GM23338 (cell line): Measurements from ENCODE around the gene CYBA. TPM values are rescaled to one million over a fixed set of nuclear protein-coding genes. Genes with fewer than 3 reads are reported as not detected.

Source experiments
- ATAC-seq: fragments of 200-7000 bp; cut with Tn5 transposase; 3 replicates; pipeline ENCODE4 v1.9.1; 2020
- DNase-seq: peaks from one replicate; pipeline ENCODE4 v3.0.0-alpha.2; 2015; ENCODE audit warnings: low spot score
- H2AFZ ChIP-seq: fragments of 200-600 bp; sonication (generic); 2 replicates; pipeline ENCODE4 v1.8.0; 2016; ENCODE audit warnings: antibody characterized with exemption, mild to moderate bottlenecking, moderate library complexity
- H3F3A ChIP-seq: fragments of 200-600 bp; sonication (generic); replicated peaks from 2 replicates; pipeline ENCODE4 v1.8.0; 2017; ENCODE audit warnings: antibody characterized with exemption, mixed run types, low read depth
- H3K27ac ChIP-seq: fragments of 200-600 bp; sonication (generic); 2 replicates; pipeline ENCODE4 v1.6.1; 2016; ENCODE audit warnings: low read depth
- H3K27me3 ChIP-seq: fragments of 200-600 bp; sonication (generic); 2 replicates; pipeline ENCODE4 v1.8.0; 2016; ENCODE audit warnings: mild to moderate bottlenecking, mixed run types, moderate library complexity; ENCODE audit not compliant: insufficient read depth
- H3K36me3 ChIP-seq: fragments of 200-600 bp; sonication (generic); 2 replicates; pipeline ENCODE4 v1.8.0; 2016; ENCODE audit warnings: mild to moderate bottlenecking; ENCODE audit not compliant: insufficient read depth
- H3K4me1 ChIP-seq: fragments of 200-600 bp; sonication (generic); 2 replicates; pipeline ENCODE4 v1.8.0; 2016; ENCODE audit warnings: mild to moderate bottlenecking, moderate library complexity; ENCODE audit not compliant: insufficient read depth
- H3K4me2 ChIP-seq: fragments of 200-600 bp; sonication (generic); 2 replicates; pipeline ENCODE4 v1.7.1; 2017; ENCODE audit warnings: mixed run types
- H3K4me3 ChIP-seq: fragments of 200-600 bp; sonication (generic); 2 replicates; pipeline ENCODE4 v1.6.1; 2016; ENCODE audit warnings: mixed run types
- H3K79me2 ChIP-seq: fragments of 200-600 bp; sonication (generic); replicated peaks from 2 replicates; pipeline ENCODE4 v1.8.0; 2017; ENCODE audit warnings: mild to moderate bottlenecking; ENCODE audit not compliant: insufficient read depth
- H3K9me2 ChIP-seq: fragments of 200-600 bp; sonication (generic); 2 replicates; pipeline ENCODE4 v1.8.0; 2017; ENCODE audit not compliant: insufficient read depth
- H4K20me1 ChIP-seq: fragments of 200-600 bp; sonication (generic); replicated peaks from 2 replicates; pipeline ENCODE4 v1.8.0; 2017; ENCODE audit warnings: mild to moderate bottlenecking; ENCODE audit not compliant: insufficient read depth
- H3K27ac Mint-ChIP-seq: 2 replicates; pipeline ENCODE4 v1.8.0; 2020; ENCODE audit warnings: inconsistent platforms, mild to moderate bottlenecking, moderate library complexity, mixed read lengths
- H3K27me3 Mint-ChIP-seq: 3 replicates; pipeline ENCODE4 v1.8.0; 2022; ENCODE audit warnings: low read depth, mild to moderate bottlenecking, moderate library complexity, mixed read lengths, inconsistent platforms; ENCODE audit not compliant: insufficient read depth, poor library complexity
- H3K36me3 Mint-ChIP-seq: 3 replicates; pipeline ENCODE4 v1.8.0; 2021; ENCODE audit warnings: low read depth, mild to moderate bottlenecking, inconsistent platforms, moderate library complexity, mixed read lengths
- H3K4me1 Mint-ChIP-seq: 3 replicates; pipeline ENCODE4 v1.8.0; 2020; ENCODE audit warnings: mild to moderate bottlenecking, inconsistent platforms, mixed read lengths
- H3K4me3 Mint-ChIP-seq: 3 replicates; pipeline ENCODE4 v1.8.0; 2021; ENCODE audit warnings: moderate library complexity, mild to moderate bottlenecking, inconsistent platforms, mixed read lengths
- H3K9me3 Mint-ChIP-seq: 3 replicates; pipeline ENCODE4 v1.8.0; 2020; ENCODE audit warnings: moderate library complexity, mild to moderate bottlenecking, inconsistent platforms, mixed read lengths
- CREB1 ChIP-seq: fragments of 250-450 bp; sonication (Bioruptor Pico); IDR thresholded peaks from 2 replicates; pipeline ENCODE4 v1.5.0; 2020; ENCODE audit warnings: low read depth, mild to moderate bottlenecking, moderate library complexity
- CTCF ChIP-seq, 2 experiments: fragments of 200-600 bp in 1 of 2; sonication (generic) in 1 of 2; conservative IDR thresholded peaks; 2 replicates each; pipeline versions ENCODE4 v1.5.1 to v1.6.1; 2016 to 2017; ENCODE audit warnings: antibody characterized with exemption in 2 of 2, low read depth in 2 of 2, mild to moderate bottlenecking in 2 of 2, moderate library complexity in 1 of 2
- ETS1 ChIP-seq: IDR thresholded peaks from 2 replicates; pipeline ENCODE4 v1.6.1; 2016; ENCODE audit warnings: antibody characterized with exemption
- EZH2 ChIP-seq: fragments of 200-600 bp; sonication (generic); IDR thresholded peaks from one replicate; pipeline ENCODE4 v1.8.0; 2017; ENCODE audit warnings: antibody characterized with exemption, mild to moderate bottlenecking, low read depth; ENCODE audit not compliant: unreplicated experiment
- EZH2phosphoT487 ChIP-seq: fragments of 200-600 bp; sonication (generic); IDR thresholded peaks from one replicate; pipeline ENCODE4 v1.8.1; 2018; ENCODE audit warnings: antibody characterized with exemption; ENCODE audit not compliant: unreplicated experiment
- JUNB ChIP-seq: IDR thresholded peaks from one replicate; pipeline ENCODE4 v1.6.1; 2016; ENCODE audit warnings: antibody characterized with exemption; ENCODE audit not compliant: unreplicated experiment
- POLR2AphosphoS5 ChIP-seq: IDR thresholded peaks from 2 replicates; pipeline ENCODE4 v1.6.1; 2016; ENCODE audit warnings: antibody characterized with exemption, low read depth
- REST ChIP-seq: IDR thresholded peaks from one replicate; pipeline ENCODE4 v1.6.1; 2018; ENCODE audit warnings: antibody characterized with exemption; ENCODE audit not compliant: unreplicated experiment
- STAT1 ChIP-seq: IDR thresholded peaks from one replicate; pipeline ENCODE4 v1.6.1; 2016; ENCODE audit warnings: antibody characterized with exemption; ENCODE audit not compliant: unreplicated experiment
- ZNF114 ChIP-seq: fragments of 250-450 bp; sonication (Bioruptor Pico); IDR thresholded peaks from 2 replicates; pipeline ENCODE4 v1.5.0; 2020; ENCODE audit warnings: mild to moderate bottlenecking, moderate library complexity
- ZNF331 ChIP-seq: fragments of 250-450 bp; sonication (Bioruptor Pico); IDR thresholded peaks from 2 replicates; pipeline ENCODE4 v1.5.0; 2020; ENCODE audit warnings: low read depth, mild to moderate bottlenecking, moderate library complexity
- polyA plus RNA-seq: library from polyadenylated mRNA; unstranded; fragments of >200 nt; fragmentation: Nextera tagmentation; extraction: Ambion mirVana; gene quantifications from 2 replicates; pipeline ENCODE4 v1.2.1, GENCODE V29; 2016
- total RNA-seq: library from RNA; depleted of rRNA; stranded (reverse); fragments of >200 nt; shearing (Covaris generic); gene quantifications from 2 replicates; pipeline ENCODE4 v1.2.3, GENCODE V29; 2014

The CYBA gene
- total and polyA plus RNA-seq, 2 experiments from 2014 or later: 275 to 281 TPM

DNA sequence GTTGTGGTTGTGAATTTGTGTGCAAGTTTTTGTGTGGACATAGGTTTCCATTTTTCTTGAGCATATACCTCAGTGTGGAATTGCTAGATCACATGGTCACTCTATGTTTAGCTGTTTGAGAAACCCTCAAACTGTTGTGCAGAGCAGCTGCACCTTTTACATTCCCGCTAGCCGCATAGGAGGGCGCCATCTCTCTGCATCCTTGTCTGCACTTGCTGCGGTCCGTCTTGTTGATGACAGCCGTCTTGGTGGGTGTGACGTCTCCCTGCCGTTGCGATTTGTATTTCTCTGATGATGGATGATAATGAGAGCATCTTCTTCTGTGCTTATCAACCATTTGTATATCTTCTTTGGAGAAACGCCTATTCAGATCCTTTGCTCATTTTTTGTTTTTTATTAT lies 37.6 kb downstream of the CYBA start:
- Histone ChIP-seq H3K27ac (no peak overlapping the region), H3F3A (peaks cover 23% of the 10 kb centered on the region), H3K79me2 (peaks cover 27% of the 10 kb centered on the region), H4K20me1 (peaks cover 41% of the 10 kb centered on the region), H3K4me3 (no peak overlapping the region), H3K4me1 (peaks cover 9% of the 10 kb centered on the region; the same call in 1 of the 2 replicates), H3K9me2 (no peaks in the 10 kb centered on the region), H3K27me3 (no peaks in the 10 kb centered on the region), H2AFZ (no peak overlapping the region), H3K36me3 (peaks cover 5% of the 10 kb centered on the region), H3K4me2 (no peak overlapping the region)
- DNase-seq: no peak
- peak; percentile 24 to 46; a peak in 3 of 4 replicates for TF ChIP-seq CTCF (conservative IDR thresholded peaks at IDR 0.05; ENCODE audit: low read depth in 2 of 2)
- TF ChIP-seq ZNF331 (CRISPR knock-in tag): no peak
- H3K27ac Mint-ChIP-seq: no peak overlapping the region
- H3K9me3 Mint-ChIP-seq: no peaks in the 10 kb centered on the region
- H3K4me3 Mint-ChIP-seq: no peak overlapping the region
- H3K4me1 Mint-ChIP-seq: peaks cover 41% of the 10 kb centered on the region
- ATAC-seq: no peak
- peaks cover 4% of the 10 kb centered on the region for H3K27me3 Mint-ChIP-seq
- peaks cover 34% of the 10 kb centered on the region for H3K36me3 Mint-ChIP-seq

DNA sequence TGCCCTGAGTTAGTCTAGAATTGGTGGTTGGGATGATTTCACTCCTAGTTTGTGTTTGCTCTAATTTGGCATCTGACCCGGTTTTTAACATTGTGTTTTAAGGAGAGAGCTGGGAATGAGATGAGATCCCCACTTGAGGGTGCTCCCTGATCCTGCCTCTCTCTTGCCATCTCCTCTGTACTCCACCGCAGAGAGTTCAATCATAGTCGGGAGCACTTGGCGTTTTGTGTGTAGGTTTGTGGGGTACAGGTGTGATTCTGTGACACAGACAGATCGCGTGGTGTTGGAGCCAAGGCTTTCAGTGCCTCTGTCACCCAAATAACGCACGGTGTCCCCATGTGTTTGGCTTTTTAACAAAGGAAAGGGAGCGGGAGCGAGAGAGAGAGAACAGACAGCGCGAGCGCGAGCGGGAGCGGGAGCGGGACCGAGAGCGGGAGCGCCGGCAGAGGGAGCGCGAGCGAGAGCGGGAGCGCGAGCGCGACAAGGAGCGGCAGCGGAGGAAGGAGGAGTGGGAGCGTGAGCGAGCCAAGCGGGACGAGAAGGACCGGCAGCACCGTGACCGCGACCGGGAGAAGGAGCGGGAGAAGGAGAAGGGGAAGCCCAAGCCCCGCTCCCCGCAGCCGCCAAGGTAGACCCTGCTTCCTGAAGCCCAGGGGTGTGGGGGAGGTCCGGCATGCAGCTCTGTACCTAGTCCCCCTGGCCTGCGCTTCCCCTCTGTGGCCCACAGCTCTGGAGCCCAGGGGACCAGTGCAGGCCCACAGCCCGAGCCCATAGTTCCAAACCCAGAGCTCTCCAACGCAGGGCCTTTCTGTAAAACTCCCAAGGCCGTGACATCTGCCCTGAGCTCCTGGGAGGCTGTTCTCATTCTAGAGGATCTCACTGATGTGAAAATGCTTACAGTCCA lies 39.7 kb downstream of the CYBA start:
- Histone ChIP-seq H3K4me1 (peaks cover 9% of the 10 kb centered on the region; the same call in 1 of the 2 replicates), H3F3A (peaks cover 20% of the 10 kb centered on the region), H3K79me2 (peaks cover 20% of the 10 kb centered on the region), H3K27me3 (no peaks in the 10 kb centered on the region), H2AFZ (no peak overlapping the region), H3K9me2 (no peaks in the 10 kb centered on the region), H3K4me2 (peak overlapping the region; percentile 77), H4K20me1 (peaks cover 37% of the 10 kb centered on the region), H3K4me3 (peak overlapping the region; percentile 45; the same call in 1 of the 2 replicates), H3K36me3 (peaks cover 8% of the 10 kb centered on the region), H3K27ac (peak overlapping the region; percentile 80)
- DNase-seq (peak; percentile 92), ATAC-seq (peak; percentile 89)
- Mint-ChIP-seq H3K9me3 (no peaks in the 10 kb centered on the region), H3K36me3 (peaks cover 39% of the 10 kb centered on the region), H3K27ac (no peak overlapping the region), H3K4me3 (peak overlapping the region; percentile 70), H3K4me1 (peaks cover 21% of the 10 kb centered on the region), H3K27me3 (peaks cover 2% of the 10 kb centered on the region)
- TF ChIP-seq POLR2AphosphoS5: no peak
- no peak for TF ChIP-seq REST
- no peak for TF ChIP-seq STAT1
- TF ChIP-seq CREB1: peak; percentile 23; the same call in 1 of the 2 replicates
- TF ChIP-seq EZH2phosphoT487: no peak
- TF ChIP-seq CTCF (conservative IDR thresholded peaks at IDR 0.05; ENCODE audit: low read depth in 2 of 2): peak; percentile 17 to 54; a peak in 2 of 4 replicates
- TF ChIP-seq EZH2: no peak
- TF ChIP-seq ZNF114 (CRISPR knock-in tag): no peak
- no peak for TF ChIP-seq ETS1
- no peak for TF ChIP-seq ZNF331 (CRISPR knock-in tag)
- TF ChIP-seq JUNB: no peak
